Measurements from ENCODE around the gene HK3.

- no peak for TF ChIP-seq CTCF (IDR thresholded peaks at IDR 0.05)
- no peak for TF ChIP-seq POLR2A (IDR thresholded peaks at IDR 0.05)
- TF ChIP-seq POLR2AphosphoS5 (IDR thresholded peaks at IDR 0.05) = no peak
Measured at GRCh38 chr5:176882567-176882903, 16.6 kb downstream of the HK3 start.
